Endodermal cell (in vitro differentiated cells): ENCODE data around the gene FN3K. TPM values are rescaled to one million over a fixed set of nuclear protein-coding genes. Genes with fewer than 3 reads are reported as not detected.
A peak's percentile ranks its signal among the peaks of the same experiment; 100 is the strongest.

Experiments
- DNase-seq: peaks from one replicate; pipeline ENCODE4 v3.0.0-alpha.2; 2017
- H3K27ac ChIP-seq: 2 replicates; pipeline ENCODE4 v1.5.1; 2013; ENCODE audit warnings: mild to moderate bottlenecking, low read depth, low read length, moderate library complexity
- H3K27me3 ChIP-seq: 2 replicates; pipeline ENCODE4 v1.6.1; 2013; ENCODE audit warnings: mild to moderate bottlenecking, low read length, moderate library complexity; ENCODE audit not compliant: insufficient read depth, control insufficient read depth, poor library complexity, severe bottlenecking
- H3K36me3 ChIP-seq: 2 replicates; pipeline ENCODE4 v1.7.0; 2013; ENCODE audit warnings: mild to moderate bottlenecking, low read length, moderate library complexity; ENCODE audit not compliant: control insufficient read depth, insufficient read depth
- H3K4me1 ChIP-seq: one replicate; pipeline ENCODE4 v1.7.0; 2013; ENCODE audit warnings: low read length; ENCODE audit not compliant: control insufficient read depth, insufficient read depth
- H3K4me3 ChIP-seq: 2 replicates; pipeline ENCODE4 v1.5.1; 2013; ENCODE audit warnings: mild to moderate bottlenecking, low read length, moderate library complexity
- H3K9ac ChIP-seq: 2 replicates; pipeline ENCODE4 v1.6.1; 2013; ENCODE audit warnings: mild to moderate bottlenecking, low read length, moderate library complexity; ENCODE audit not compliant: poor library complexity, severe bottlenecking; ENCODE audit errors: extremely low read depth
- H3K9me3 ChIP-seq: 2 replicates; pipeline ENCODE4 v1.6.1; 2013; ENCODE audit warnings: mild to moderate bottlenecking, low read length, moderate library complexity; ENCODE audit not compliant: control insufficient read depth
- H3K27ac Mint-ChIP-seq: 2 replicates; pipeline ENCODE4 v1.8.0; 2020; ENCODE audit warnings: mixed read lengths
- H3K27me3 Mint-ChIP-seq: 2 replicates; pipeline ENCODE4 v1.8.0; 2021; ENCODE audit warnings: mild to moderate bottlenecking, mixed read lengths; ENCODE audit not compliant: insufficient read depth
- H3K36me3 Mint-ChIP-seq: 2 replicates; pipeline ENCODE4 v1.8.0; 2020; ENCODE audit warnings: low read depth, mixed read lengths
- H3K4me1 Mint-ChIP-seq: 2 replicates; pipeline ENCODE4 v1.8.0; 2020; ENCODE audit warnings: mixed read lengths
- H3K4me3 Mint-ChIP-seq: 2 replicates; pipeline ENCODE4 v1.8.0; 2020; ENCODE audit warnings: mild to moderate bottlenecking, moderate library complexity, mixed read lengths
- H3K9me3 Mint-ChIP-seq: 2 replicates; pipeline ENCODE4 v1.8.0; 2020; ENCODE audit warnings: mild to moderate bottlenecking, mixed read lengths
- WGBS, 2 experiments: methylation state at CpG; one replicate each; pipeline versions ENCODE4 v1.1.5 to v1.1.7; 2013; ENCODE audit warnings: missing lambda C conversion rate in 2 of 2, mixed read lengths in 1 of 2; ENCODE audit not compliant: insufficient coverage in 1 of 2, insufficient read length in 1 of 2; 5-methylcytosine and 5-hydroxymethylcytosine counted together
- total RNA-seq, 2 donors: library from RNA; stranded (reverse); fragmentation: NEBNext Ultra II Directional in 1 of 2; extraction: Animal tissue kit (Norgen Biotek cat#: 25700) in 1 of 2; gene quantifications; 2 replicates in 1 of 2; 3 replicates in 1 of 2; pipeline ENCODE4 v1.2.1, GENCODE V29; 2021
- TF ChIP-seq, protein P1 (sequence below): fragments of 200-600 bp; sonication (generic); conservative IDR thresholded peaks from 2 replicates; pipeline ENCODE4 v1.5.0; 2021; ENCODE audit warnings: antibody characterized with exemption, mild to moderate bottlenecking

Gene FN3K
- total RNA-seq, 2 donors from 2014 or later, result 24.7 to 35.6 TPM

DNA sequence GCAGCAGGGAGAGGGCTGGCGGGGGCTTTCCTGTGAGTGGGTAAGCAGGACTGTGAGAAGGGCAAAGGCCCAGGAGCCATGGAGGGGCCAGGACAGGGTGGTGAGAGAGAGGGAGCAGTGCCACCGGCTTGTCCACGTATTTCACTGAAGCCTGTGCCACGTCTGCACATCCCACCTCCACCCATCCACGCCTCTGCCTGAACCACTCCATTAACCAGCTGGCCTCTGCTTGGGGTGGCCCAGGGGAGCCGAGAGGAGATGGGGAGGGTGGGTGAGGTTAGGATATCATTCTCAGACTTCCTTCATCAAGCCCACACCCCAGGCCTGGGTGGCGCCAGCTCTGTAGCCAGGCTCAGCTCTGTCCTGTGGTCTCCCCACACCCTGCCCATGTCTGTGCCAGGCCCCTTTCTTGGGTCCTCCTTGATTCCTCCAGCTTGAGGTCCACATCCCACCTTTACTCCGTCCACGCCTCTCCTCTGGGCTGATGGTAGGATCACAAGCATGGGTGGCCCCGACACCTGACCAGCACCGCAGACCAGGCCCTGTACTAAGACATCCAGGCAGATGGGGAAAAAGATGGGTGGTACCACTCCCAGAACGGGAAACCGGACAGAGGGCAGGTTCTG lies 3.2 kb upstream of the FN3K start:
- H3K27me3 ChIP-seq, result no peaks in the 10 kb centered on the region
- Mint-ChIP-seq H3K36me3 (peaks cover 38% of the 10 kb centered on the region), H3K27me3 (peaks cover 3% of the 10 kb centered on the region), H3K4me3 (no peak overlapping the region), H3K4me1 (no peaks in the 10 kb centered on the region), H3K27ac (no peak overlapping the region), H3K9me3 (no peaks in the 10 kb centered on the region)
- no peak overlapping the region for H3K9ac ChIP-seq
- peaks cover 19% of the 10 kb centered on the region for H3K36me3 ChIP-seq
- 94 to 98% methylated on average over 8 to 9 of the region's 13 CpGs for WGBS, 2 experiments
- no peaks in the 10 kb centered on the region for H3K4me1 ChIP-seq
- DNase-seq, result no peak
- H3K27ac ChIP-seq, result no peak overlapping the region
- TF ChIP-seq, protein P1, sequence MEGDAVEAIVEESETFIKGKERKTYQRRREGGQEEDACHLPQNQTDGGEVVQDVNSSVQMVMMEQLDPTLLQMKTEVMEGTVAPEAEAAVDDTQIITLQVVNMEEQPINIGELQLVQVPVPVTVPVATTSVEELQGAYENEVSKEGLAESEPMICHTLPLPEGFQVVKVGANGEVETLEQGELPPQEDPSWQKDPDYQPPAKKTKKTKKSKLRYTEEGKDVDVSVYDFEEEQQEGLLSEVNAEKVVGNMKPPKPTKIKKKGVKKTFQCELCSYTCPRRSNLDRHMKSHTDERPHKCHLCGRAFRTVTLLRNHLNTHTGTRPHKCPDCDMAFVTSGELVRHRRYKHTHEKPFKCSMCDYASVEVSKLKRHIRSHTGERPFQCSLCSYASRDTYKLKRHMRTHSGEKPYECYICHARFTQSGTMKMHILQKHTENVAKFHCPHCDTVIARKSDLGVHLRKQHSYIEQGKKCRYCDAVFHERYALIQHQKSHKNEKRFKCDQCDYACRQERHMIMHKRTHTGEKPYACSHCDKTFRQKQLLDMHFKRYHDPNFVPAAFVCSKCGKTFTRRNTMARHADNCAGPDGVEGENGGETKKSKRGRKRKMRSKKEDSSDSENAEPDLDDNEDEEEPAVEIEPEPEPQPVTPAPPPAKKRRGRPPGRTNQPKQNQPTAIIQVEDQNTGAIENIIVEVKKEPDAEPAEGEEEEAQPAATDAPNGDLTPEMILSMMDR, result no peak
- H3K9me3 ChIP-seq, result peaks cover 9% of the 10 kb centered on the region
- no peak overlapping the region for H3K4me3 ChIP-seq

DNA sequence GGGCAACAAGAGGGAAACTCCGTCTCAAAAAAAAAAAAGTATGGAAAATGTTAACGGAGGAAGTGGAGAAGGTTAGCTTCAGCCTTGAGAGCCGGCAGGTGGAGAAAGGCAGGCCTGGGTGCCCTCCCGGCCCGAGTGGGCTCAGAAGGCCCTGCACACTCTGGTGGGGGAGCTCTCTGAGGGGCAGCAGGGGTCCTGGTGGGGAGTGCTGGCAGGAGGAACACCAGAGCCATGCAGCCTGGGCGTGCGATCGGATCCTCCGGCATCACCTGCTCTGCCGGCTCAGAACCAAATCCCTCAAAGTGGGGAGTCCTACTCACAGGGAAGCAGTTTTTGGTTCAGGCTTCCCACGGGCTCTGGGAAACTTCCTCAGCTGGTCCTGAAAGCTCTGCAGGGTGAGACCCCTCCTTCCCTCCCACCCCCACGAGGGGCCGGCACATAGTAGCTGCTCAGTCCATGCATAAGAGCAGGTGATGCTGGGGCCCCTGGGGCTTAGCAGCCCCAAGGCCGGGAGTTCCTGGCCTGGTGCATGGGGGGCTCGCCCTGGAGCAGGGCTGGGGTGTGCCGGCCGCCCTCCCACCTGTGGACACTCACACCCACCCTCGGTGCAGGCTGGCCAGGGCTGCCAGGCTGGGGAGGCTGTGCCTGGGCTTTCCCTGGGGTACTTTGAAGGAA lies 1.2 kb downstream of the FN3K start:
- Histone ChIP-seq H3K36me3 (peaks cover 49% of the 10 kb centered on the region), H3K4me1 (no peaks in the 10 kb centered on the region), H3K27ac (no peak overlapping the region), H3K4me3 (peak overlapping the region; percentile 86), H3K27me3 (no peaks in the 10 kb centered on the region), H3K9me3 (peaks cover 30% of the 10 kb centered on the region), H3K9ac (no peak overlapping the region)
- peaks cover 3% of the 10 kb centered on the region for H3K27me3 Mint-ChIP-seq
- H3K4me1 Mint-ChIP-seq, result no peaks in the 10 kb centered on the region
- peak overlapping the region; percentile 67 for H3K4me3 Mint-ChIP-seq
- TF ChIP-seq, protein P1, result no peak
- no peak overlapping the region for H3K27ac Mint-ChIP-seq
- peaks cover 52% of the 10 kb centered on the region for H3K36me3 Mint-ChIP-seq
- H3K9me3 Mint-ChIP-seq, result peaks cover 26% of the 10 kb centered on the region
- 92 to 93% methylated on average over 11 to 18 of the region's 18 CpGs for WGBS, 2 experiments
- no peak for DNase-seq

DNA sequence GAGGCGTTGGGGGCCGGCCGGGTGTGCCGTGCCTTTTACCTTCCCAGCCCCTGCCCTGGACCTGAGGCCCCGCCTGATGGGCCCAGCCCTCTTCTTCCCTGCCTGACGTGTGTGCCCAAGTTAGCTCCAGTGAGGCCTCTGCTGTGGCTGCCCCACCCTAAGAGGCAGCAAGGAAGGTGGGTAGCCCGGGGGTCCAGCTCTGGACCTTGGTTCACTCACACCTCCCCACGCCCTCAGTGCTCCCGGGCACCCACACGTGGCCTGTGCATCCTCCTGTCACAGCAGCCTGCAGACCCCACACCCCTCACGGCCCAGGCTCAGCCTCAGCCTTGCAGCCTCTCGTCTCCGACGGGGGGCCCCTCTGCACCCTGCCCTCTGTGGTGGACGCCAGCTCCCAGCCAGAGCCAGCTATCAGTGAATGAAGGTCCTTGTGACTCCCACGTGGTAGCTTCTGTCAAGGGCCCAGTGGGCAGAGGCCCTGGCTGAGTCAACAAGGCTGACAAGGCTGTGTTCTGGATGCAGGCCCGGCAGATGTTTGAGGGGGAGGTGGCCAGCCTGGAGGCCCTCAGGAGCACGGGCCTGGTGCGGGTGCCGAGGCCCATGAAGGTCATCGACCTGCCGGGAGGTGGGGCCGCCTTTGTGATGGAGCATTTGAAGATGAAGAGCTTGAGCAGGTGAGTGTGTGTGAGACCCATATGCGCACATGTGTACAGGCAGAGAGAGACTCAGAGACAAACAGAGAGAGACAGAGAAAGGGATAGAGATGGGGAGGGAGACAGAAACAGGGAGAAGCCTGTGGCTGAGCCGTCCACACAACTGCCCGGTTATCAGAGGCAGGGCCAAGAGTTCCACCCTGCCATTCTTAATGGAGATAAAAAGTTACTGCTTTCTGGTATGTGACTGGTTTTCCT lies 2.8 kb downstream of the FN3K start:
- 90% methylated on average over 24 to 26 of the region's 26 CpGs for WGBS, 2 experiments
- H3K9me3 ChIP-seq, result peaks cover 26% of the 10 kb centered on the region
- H3K4me1 ChIP-seq, result no peaks in the 10 kb centered on the region
- H3K27ac ChIP-seq, result no peak overlapping the region
- H3K36me3 Mint-ChIP-seq, result peaks cover 56% of the 10 kb centered on the region
- H3K9ac ChIP-seq, result no peak overlapping the region
- no peak overlapping the region for H3K27ac Mint-ChIP-seq
- H3K36me3 ChIP-seq, result peaks cover 57% of the 10 kb centered on the region
- no peak overlapping the region for H3K4me3 Mint-ChIP-seq
- no peaks in the 10 kb centered on the region for H3K4me1 Mint-ChIP-seq
- H3K27me3 Mint-ChIP-seq, result peaks cover 3% of the 10 kb centered on the region
- H3K9me3 Mint-ChIP-seq, result peaks cover 33% of the 10 kb centered on the region
- no peak overlapping the region for H3K4me3 ChIP-seq
- peak; percentile 42 for DNase-seq
- TF ChIP-seq, protein P1, result no peak
- H3K27me3 ChIP-seq, result no peaks in the 10 kb centered on the region
